ENCODE data around the gene MID2. TPM values are rescaled to one million over a fixed set of nuclear protein-coding genes. Genes with fewer than 3 reads are reported as not detected.

MID2 gene
- polyA plus RNA-seq, 3 donors from 2014 or later: 0.77 to 2.6 (median 2.1) TPM

DNA sequence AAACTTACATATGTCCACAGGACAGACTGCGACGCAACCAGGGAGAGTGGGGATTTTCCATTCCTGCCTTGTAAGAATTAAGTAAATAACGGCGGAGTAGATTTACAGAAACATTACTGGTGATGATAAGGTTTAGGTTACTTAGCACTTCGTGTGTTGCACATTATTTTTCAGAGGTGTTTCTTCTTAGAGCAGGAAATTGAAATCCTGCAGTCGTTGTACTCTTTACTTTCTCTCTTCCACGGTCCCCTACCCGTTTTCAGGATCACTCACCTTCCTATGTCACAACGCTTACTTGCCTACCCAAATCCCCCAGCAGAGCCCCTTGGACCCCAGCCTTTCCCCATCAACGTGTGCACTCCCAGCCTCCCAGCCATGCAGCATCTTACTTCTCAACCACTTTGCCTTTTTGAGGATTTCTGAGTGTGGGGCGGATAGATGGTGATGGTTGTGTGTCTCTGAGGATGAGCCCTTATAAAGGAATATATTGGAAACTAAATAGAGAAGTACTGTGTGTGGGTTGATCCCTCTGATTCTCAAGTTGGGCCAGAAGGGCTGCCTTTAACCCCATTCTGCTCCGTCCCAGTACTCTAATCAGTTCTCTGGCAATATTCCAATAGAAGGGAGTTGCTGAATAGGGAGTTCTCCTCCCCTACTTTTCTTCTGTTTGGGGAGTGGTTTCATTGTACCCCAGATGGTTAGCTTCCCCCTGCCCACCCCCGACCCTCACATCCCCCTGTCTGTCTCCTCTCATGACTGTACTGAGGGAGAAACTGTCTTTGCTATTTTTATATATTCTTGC lies 1.6 kb downstream of the MID2 start:
- peaks cover 4 to 30% (median 8%) of the 10 kb centered on the region in 3 donors for H3K27me3 Mint-ChIP-seq (ENCODE audit: low read depth in 3 of 3)
- H3K9me3 Mint-ChIP-seq: peaks cover 0 to 2% (median 0%) of the 10 kb centered on the region in 6 donors
- peak overlapping the region in 5 of 6 donors; percentile 15 to 76 (median 53) for H3K27ac Mint-ChIP-seq
- H3K36me3 Mint-ChIP-seq: no peaks in the 10 kb centered on the region
- DNase-seq: no peak
- H3K4me1 Mint-ChIP-seq: peaks cover 11 to 13% of the 10 kb centered on the region in 2 donors
- H3K4me3 Mint-ChIP-seq: peak overlapping the region; percentile 73 to 79 (median 77)

- Mint-ChIP-seq H3K4me3 (peak overlapping the region in 3 of 5 donors; percentile 37 to 77 (median 45)), H3K36me3 (no peaks in the 10 kb centered on the region), H3K27ac (no peak overlapping the region), H3K27me3 (ENCODE audit: low read depth in 3 of 3) (peaks cover 4 to 30% (median 8%) of the 10 kb centered on the region in 3 donors), H3K4me1 (peaks cover 11 to 13% of the 10 kb centered on the region in 2 donors), H3K9me3 (peaks cover 0 to 2% (median 0%) of the 10 kb centered on the region in 6 donors)
- no peak for DNase-seq
Measured at GRCh38 chrX:107827852-107828251, 2.2 kb downstream of the MID2 start.

DNA sequence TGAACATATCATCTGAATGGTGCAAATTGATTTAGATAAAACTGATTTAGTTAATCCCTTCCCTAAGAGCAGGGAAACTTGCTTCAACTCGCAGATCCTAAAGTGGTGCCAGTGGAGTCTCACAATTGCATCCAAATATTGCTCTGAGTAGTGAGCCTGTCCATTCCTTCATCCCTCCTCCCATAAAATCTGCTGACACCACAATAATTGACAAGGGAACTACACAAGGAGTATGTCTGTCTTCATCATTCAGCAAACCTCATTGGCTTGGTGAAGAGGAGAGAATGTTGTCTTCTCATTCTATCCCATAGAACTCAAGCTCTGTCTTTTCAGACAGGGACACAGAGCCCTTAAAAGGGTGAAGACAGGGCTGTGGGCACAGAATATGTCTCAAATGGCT lies 4.2 kb downstream of the MID2 start:
- Mint-ChIP-seq H3K4me3 (no peak overlapping the region), H3K27ac (no peak overlapping the region), H3K36me3 (no peaks in the 10 kb centered on the region), H3K9me3 (peaks cover 0 to 2% (median 0%) of the 10 kb centered on the region in 6 donors), H3K27me3 (ENCODE audit: low read depth in 3 of 3) (peaks cover 3 to 15% (median 5%) of the 10 kb centered on the region in 3 donors), H3K4me1 (peaks cover 11 to 13% of the 10 kb centered on the region in 2 donors)
- no peak for DNase-seq

- peaks cover 0 to 2% (median 0%) of the 10 kb centered on the region in 6 donors for H3K9me3 Mint-ChIP-seq
- no peaks in the 10 kb centered on the region for H3K36me3 Mint-ChIP-seq
- peaks cover 7% of the 10 kb centered on the region in 2 donors for H3K4me1 Mint-ChIP-seq
- no peak overlapping the region for H3K27ac Mint-ChIP-seq
- DNase-seq: no peak
- no peak overlapping the region for H3K4me3 Mint-ChIP-seq
- peaks cover 3 to 14% (median 3%) of the 10 kb centered on the region in 3 donors for H3K27me3 Mint-ChIP-seq (ENCODE audit: low read depth in 3 of 3)
Measured at GRCh38 chrX:107831071-107831730, 5.5 kb downstream of the MID2 start.

DNA sequence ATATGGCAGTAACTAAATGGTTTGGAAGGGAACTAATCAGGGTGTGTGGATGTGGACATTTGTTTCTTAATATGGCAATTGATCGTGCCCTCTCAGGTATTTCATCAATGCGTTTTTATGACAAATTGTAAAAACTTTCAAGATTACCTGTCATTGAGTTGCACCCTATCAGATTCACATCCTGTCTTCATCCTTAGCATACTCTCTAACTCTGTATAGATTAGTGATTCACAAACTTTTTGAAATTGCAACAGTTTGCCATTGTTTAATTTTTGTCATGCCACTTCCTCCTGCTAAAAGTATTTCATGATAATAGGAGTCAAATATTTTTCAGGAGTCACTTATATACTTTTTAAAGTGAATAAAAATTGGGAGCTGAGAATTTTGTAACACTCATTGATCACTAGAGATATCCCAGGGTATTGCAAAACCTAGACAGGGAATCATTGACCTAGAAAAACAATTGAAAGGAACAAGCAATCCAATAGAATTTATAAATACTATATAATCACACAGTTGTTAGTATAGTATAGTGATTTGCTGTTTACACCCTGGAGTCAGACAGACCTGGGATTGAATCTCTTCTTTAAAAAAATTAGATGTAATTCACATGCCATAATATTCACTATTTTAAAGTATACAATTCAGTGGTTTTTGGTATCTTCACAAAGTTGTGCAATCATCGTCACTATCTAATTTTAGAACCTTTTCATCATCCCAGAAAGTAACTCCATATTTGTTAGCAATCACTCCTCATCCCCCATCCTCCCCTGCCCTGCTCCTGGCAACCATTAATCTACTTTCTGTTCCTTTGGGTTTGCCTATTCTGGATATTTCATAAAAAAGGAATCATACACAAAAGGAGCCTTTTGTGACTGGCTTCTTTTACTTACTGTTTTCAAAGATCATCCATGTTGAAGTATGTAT lies 8.9 kb downstream of the MID2 start:
- Mint-ChIP-seq H3K27ac (no peak overlapping the region), H3K4me1 (no peaks in the 10 kb centered on the region), H3K4me3 (no peak overlapping the region), H3K9me3 (no peaks in the 10 kb centered on the region), H3K27me3 (ENCODE audit: low read depth in 3 of 3) (peaks cover 0 to 7% (median 3%) of the 10 kb centered on the region in 3 donors), H3K36me3 (no peaks in the 10 kb centered on the region)
- DNase-seq: no peak

DNA sequence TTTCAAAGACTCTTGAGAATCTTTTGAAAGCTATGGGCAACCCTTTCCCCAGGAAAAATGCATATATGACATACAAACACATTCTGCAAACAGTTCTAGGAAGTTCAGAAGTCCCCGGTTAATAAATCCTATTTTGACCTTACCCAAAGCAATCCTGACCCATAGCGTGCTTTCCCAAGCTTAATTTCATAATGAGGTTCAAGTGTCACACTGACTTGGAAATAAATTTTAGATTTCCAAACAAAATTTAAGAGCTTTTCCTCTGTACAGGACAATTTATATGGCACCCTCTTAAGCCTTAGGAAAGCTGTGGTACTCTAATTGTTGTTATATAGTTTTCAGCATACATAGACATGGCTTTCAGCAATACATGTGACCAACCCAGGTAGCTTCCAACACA lies 11.3 kb downstream of the MID2 start:
- H3K4me1 Mint-ChIP-seq: no peaks in the 10 kb centered on the region
- H3K4me3 Mint-ChIP-seq: no peak overlapping the region
- peaks cover 0 to 7% (median 0%) of the 10 kb centered on the region in 3 donors for H3K27me3 Mint-ChIP-seq (ENCODE audit: low read depth in 3 of 3)

DNA sequence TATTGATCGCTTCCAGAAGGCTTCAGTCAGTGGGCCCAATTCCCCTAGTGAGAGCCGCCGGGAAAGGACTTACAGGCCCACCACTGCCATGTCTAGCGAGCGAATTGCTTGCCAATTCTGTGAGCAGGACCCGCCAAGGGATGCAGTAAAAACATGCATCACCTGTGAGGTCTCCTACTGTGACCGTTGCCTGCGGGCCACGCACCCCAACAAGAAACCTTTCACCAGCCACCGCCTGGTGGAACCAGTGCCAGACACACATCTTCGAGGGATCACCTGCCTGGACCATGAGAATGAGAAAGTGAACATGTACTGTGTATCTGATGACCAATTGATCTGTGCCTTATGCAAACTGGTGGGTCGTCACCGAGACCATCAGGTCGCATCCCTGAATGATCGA lies 15.3 kb downstream of the MID2 start:
- no peak for DNase-seq
- no peak overlapping the region for H3K27ac Mint-ChIP-seq
- no peak overlapping the region for H3K4me3 Mint-ChIP-seq
- peaks cover 0 to 7% (median 5%) of the 10 kb centered on the region in 3 donors for H3K27me3 Mint-ChIP-seq (ENCODE audit: low read depth in 3 of 3)
- H3K9me3 Mint-ChIP-seq: no peaks in the 10 kb centered on the region
- no peaks in the 10 kb centered on the region for H3K4me1 Mint-ChIP-seq
- H3K36me3 Mint-ChIP-seq: peaks cover 0 to 4% (median 0%) of the 10 kb centered on the region in 3 donors

More for the DNA sequence above, 11.3 kb downstream of the MID2 start:
- Mint-ChIP-seq H3K27ac (no peak overlapping the region), H3K9me3 (no peaks in the 10 kb centered on the region), H3K36me3 (peaks cover 0 to 4% (median 0%) of the 10 kb centered on the region in 3 donors)
- no peak for DNase-seq

GRCh38 chrX:107842715-107843400 lies 17.2 kb downstream of the MID2 start:
- H3K27ac Mint-ChIP-seq: no peak overlapping the region
- H3K9me3 Mint-ChIP-seq: no peaks in the 10 kb centered on the region
- H3K27me3 Mint-ChIP-seq (ENCODE audit: low read depth in 3 of 3): peaks cover 0 to 5% (median 2%) of the 10 kb centered on the region in 3 donors
- no peak overlapping the region for H3K4me3 Mint-ChIP-seq
- H3K4me1 Mint-ChIP-seq: no peaks in the 10 kb centered on the region
- DNase-seq: no peak
- peaks cover 0 to 4% (median 0%) of the 10 kb centered on the region in 3 donors for H3K36me3 Mint-ChIP-seq

GRCh38 chrX:107845625-107846024 lies 20.0 kb downstream of the MID2 start:
- peaks cover 0 to 4% (median 0%) of the 10 kb centered on the region in 3 donors for H3K36me3 Mint-ChIP-seq
- no peak overlapping the region for H3K4me3 Mint-ChIP-seq
- peaks cover 0 to 5% (median 3%) of the 10 kb centered on the region in 3 donors for H3K27me3 Mint-ChIP-seq (ENCODE audit: low read depth in 3 of 3)
- no peaks in the 10 kb centered on the region for H3K9me3 Mint-ChIP-seq
- no peaks in the 10 kb centered on the region for H3K4me1 Mint-ChIP-seq
- H3K27ac Mint-ChIP-seq: no peak overlapping the region
- no peak for DNase-seq

GRCh38 chrX:107848591-107848990 lies 22.9 kb downstream of the MID2 start:
- peaks cover 1 to 10% (median 3%) of the 10 kb centered on the region in 3 donors for H3K27me3 Mint-ChIP-seq (ENCODE audit: low read depth in 3 of 3)
- H3K4me1 Mint-ChIP-seq: no peaks in the 10 kb centered on the region
- H3K9me3 Mint-ChIP-seq: no peaks in the 10 kb centered on the region
- no peak for DNase-seq
- H3K4me3 Mint-ChIP-seq: no peak overlapping the region
- no peaks in the 10 kb centered on the region for H3K36me3 Mint-ChIP-seq
- H3K27ac Mint-ChIP-seq: no peak overlapping the region

DNA sequence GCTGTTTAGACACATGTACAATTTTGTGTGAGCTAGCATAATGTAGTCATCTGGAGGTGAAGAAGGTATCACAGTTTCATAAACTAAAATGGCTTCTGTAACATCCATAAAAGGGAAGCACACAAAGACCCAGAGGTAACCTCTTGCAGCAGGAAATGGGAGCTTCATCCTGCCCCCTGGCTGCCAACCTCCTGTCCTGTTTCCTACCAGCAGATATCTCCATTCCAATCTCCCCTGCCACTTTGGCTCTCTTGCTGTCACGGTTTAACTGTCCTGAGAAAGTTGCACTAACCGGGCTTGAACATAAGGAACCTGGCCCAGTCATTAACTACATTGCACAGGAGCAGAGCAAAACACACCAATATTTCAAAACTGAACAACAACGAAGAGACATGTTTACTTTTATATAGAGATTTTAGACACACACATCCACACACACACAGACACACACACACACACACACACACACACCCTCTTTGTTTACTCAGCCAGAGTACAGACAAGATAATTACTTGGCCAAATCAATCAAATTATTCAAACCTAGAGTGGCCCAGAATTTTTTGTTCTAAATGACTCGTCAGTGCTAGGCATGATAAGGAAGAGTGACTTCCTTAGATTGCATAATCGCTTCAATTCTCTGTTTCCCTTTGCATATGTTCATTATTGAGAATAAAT lies 24.2 kb downstream of the MID2 start:
- no peaks in the 10 kb centered on the region for H3K4me1 Mint-ChIP-seq
- H3K4me3 Mint-ChIP-seq: no peak overlapping the region
- H3K36me3 Mint-ChIP-seq: no peaks in the 10 kb centered on the region
- DNase-seq: no peak
- H3K27ac Mint-ChIP-seq: peak overlapping the region in 1 of 6 donors; percentile 33
- H3K27me3 Mint-ChIP-seq (ENCODE audit: low read depth in 3 of 3): peaks cover 0 to 13% (median 1%) of the 10 kb centered on the region in 3 donors
- H3K9me3 Mint-ChIP-seq: no peaks in the 10 kb centered on the region

DNA sequence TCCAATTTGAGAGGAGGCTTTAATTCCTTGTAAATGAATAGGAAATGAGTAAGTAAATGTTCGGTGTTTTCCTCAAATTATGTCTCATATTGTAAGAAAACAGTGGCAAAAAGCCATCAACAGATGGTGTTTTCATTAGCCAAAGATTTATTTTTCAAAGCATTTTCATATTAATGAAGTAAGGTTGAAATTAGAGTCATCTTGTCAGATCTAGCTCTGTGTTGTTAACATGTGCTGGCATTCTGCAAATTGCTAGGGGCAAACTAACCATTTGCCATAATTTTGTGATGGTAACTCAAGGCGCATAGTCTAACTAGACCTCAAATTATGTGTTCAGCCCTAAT lies 24.7 kb downstream of the MID2 start:
- no peak overlapping the region for H3K4me3 Mint-ChIP-seq
- H3K9me3 Mint-ChIP-seq: no peaks in the 10 kb centered on the region
- no peak for DNase-seq
- H3K27ac Mint-ChIP-seq: no peak overlapping the region
- H3K4me1 Mint-ChIP-seq: no peaks in the 10 kb centered on the region
- H3K36me3 Mint-ChIP-seq: no peaks in the 10 kb centered on the region
- H3K27me3 Mint-ChIP-seq (ENCODE audit: low read depth in 3 of 3): peaks cover 0 to 15% (median 3%) of the 10 kb centered on the region in 3 donors
